HepG2 (cell line): ENCODE data around the gene NGFR.

ENCODE experiments used
- CEBPB ChIP-seq: IDR thresholded peaks from 2 replicates; pipeline ENCODE4 v1.6.1; 2011; ENCODE audit warnings: low read depth, low read length, improper control_type of control experiment, borderline replicate concordance
- JUN ChIP-seq: sonication (generic); formaldehyde crosslinking; IDR thresholded peaks from 2 replicates; pipeline ENCODE4 v1.4.0; 2020; ENCODE audit warnings: mild to moderate bottlenecking, missing genetic modification reagents
- KDM3A ChIP-seq: IDR thresholded peaks from 2 replicates; pipeline ENCODE4 v1.6.1; 2018; ENCODE audit warnings: low read depth, missing compliant biosample characterization
- PTBP1 ChIP-seq: fragments of 200-400 bp; formaldehyde crosslinking; IDR thresholded peaks from 2 replicates; pipeline ENCODE4 v1.6.1; 2018; ENCODE audit warnings: low read length, low read depth; ENCODE audit not compliant: poor library complexity, severe bottlenecking
- TF ChIP-seq, protein P1 (sequence below): sonication (generic); formaldehyde crosslinking; IDR thresholded peaks from 2 replicates; pipeline ENCODE4 v1.5.0; 2020; ENCODE audit warnings: mild to moderate bottlenecking, missing genetic modification reagents, moderate library complexity

DNA sequence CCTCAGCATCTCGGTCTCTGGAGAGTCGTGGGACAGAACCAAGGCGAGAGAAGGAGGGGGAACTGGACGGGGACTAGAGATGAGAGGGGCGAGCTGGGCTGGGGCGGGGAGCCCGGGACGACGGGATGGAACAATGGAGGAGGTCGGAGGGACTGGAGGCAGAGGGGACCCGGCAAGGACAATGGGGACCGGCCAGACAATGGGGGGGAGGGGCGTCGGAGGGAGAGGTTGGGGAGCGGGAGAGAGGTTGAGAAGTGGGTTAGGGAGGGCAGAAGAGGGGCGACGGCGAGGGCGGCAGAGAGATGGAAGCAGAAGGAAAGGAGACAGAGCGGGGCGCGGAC is 719 bp downstream of the NGFR start:
- TF ChIP-seq, protein P1, sequence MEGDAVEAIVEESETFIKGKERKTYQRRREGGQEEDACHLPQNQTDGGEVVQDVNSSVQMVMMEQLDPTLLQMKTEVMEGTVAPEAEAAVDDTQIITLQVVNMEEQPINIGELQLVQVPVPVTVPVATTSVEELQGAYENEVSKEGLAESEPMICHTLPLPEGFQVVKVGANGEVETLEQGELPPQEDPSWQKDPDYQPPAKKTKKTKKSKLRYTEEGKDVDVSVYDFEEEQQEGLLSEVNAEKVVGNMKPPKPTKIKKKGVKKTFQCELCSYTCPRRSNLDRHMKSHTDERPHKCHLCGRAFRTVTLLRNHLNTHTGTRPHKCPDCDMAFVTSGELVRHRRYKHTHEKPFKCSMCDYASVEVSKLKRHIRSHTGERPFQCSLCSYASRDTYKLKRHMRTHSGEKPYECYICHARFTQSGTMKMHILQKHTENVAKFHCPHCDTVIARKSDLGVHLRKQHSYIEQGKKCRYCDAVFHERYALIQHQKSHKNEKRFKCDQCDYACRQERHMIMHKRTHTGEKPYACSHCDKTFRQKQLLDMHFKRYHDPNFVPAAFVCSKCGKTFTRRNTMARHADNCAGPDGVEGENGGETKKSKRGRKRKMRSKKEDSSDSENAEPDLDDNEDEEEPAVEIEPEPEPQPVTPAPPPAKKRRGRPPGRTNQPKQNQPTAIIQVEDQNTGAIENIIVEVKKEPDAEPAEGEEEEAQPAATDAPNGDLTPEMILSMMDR (CRISPR knock-in tag) = no peak
- TF ChIP-seq JUN (CRISPR knock-in tag) (no peak), PTBP1 (no peak), KDM3A (no peak), CEBPB (no peak)
